HG02678 (cell line): ENCODE measurements around the gene CFAP65.

Source experiments
- ATAC-seq: cut with Tn5 transposase; IDR thresholded peaks from one replicate; pipeline ENCODE4 v1.9.1; 2021; ENCODE audit warnings: mild to moderate bottlenecking, moderate library complexity; ENCODE audit not compliant: unreplicated experiment

The CFAP65 gene

DNA sequence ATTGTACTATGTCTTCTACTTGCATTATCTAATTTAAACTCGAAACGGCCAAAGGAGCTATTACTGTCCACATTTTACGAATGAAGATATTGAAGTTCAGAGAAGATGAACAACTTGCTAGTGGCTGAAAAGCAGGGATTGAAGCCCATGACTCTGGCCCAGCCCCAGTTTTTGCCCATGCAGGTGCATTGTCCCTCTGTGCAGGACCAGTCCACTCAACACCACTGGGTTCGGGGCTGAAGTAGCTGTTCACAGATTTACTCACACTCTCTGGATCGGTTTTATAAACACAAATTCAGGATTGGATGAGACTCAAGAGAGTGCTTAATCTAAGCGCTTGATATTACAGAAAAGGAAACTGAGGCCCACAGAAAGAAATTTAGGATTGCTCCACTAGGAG is 20.8 kb upstream of the CFAP65 start:
- ATAC-seq = no peak

GRCh38 chr2:219060821-219061791 is 19.8 kb upstream of the CFAP65 start, which contains the start of gene IHH:
Gene IHH, minus strand, starts transcription at chr2:219060921. Its CDS starts 454 bp downstream, at chr2:219060467.
- ATAC-seq = no peak

DNA sequence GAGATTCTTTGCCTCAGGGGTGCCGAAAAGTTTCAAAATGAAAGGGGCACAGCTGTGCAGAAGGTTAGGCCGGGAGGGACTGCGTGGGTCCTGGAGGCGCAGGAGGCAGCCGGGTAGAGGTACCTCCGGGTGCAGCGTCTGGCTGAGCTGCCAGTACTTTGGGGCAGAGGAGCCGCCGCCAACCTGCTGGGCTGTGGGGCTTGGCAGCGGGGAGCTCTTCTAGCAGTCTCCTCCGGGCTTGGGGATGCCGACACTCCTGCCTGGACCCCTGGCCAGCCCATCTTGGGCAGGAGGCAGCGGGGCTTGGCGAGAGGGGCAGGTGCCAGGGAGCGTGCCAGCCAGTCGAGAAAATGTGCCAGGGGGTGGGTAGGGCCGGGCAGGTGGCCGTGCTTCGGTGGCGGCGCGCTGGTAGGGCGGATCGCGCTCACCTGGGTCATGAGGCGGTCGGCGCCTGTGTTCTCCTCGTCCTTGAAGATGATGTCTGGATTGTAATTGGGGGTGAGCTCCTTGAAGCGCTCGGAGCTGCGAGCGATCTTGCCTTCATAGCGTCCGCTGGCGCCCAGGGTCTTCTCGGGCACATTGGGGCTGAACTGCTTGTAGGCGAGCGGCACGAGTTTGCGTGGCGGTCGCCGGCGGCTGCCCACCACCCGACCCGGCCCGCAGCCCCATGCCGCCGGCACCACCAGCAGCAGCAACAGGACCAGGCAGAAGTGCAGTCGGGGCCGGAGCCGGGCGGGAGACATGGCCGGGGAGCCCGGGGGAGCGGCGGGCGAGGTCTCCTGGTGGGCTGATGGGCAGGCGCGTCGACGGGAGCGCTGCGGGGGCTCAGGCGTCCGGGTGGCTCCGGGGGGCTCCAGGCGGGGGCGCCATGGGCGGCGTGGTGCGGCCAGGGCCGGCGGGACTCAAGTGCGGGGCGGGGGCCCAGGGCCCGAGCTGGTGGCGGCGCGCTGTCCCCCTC is 18.7 kb upstream of the CFAP65 start:
- ATAC-seq = no peak

DNA sequence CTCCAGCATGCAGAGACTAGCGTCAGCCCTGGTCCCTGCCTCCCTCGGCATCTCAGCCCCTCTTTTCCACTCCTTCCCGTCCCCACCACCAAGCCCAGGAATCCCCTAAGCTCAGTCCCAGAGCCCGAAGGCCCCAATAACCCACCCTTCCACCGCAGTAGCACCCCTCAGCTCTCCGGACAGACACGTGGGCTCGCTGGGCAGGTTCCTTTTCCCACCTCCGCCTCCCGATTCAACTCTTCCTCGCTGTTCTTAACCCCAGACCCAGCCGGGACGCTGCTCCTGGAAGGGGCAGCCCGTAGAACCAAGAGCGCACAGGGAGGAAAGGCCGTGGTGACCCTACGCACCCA is 18.0 kb upstream of the CFAP65 start:
- ATAC-seq = no peak

DNA sequence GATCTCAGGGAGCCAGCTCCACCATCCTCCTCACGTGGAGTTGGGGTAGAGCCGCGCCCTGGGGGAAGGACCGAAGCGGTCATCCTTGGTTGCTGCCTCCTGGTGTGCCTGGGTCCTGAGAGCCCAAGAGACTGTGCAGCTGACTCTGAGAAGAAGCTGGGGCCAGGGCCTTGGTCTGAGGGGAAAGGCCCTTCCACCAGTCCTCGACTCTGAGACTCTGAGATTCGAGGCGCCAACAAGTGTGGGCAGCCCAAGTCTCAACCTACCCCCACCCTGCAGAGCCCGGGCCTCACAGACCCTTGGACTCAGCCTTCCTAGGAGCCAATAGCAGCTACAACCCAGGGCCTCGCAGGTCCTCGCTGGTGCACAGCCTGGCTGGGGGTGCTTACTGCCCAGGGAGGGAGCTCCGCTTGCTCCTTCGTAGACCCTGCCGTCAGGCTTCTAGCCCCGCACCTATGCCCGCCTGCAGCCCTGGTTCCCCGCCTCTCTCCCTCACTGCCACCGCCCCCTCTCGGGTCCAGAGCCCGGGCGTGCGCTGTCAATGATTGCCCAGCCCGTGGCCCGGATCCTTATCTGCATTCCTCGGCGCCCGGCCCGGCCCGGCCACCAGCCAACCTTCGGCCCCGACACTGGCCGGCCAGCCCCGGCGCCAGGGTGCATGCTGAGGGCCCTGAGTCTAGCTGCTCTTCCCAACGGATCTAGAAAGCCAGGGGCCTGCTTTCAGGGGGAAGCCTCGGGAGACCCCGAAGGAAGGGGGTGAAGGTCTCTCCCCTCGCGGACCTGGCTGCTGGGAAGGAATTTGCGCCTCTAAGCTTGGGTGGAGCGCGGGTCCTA is 17.4 kb upstream of the CFAP65 start:
- ATAC-seq = no peak

DNA sequence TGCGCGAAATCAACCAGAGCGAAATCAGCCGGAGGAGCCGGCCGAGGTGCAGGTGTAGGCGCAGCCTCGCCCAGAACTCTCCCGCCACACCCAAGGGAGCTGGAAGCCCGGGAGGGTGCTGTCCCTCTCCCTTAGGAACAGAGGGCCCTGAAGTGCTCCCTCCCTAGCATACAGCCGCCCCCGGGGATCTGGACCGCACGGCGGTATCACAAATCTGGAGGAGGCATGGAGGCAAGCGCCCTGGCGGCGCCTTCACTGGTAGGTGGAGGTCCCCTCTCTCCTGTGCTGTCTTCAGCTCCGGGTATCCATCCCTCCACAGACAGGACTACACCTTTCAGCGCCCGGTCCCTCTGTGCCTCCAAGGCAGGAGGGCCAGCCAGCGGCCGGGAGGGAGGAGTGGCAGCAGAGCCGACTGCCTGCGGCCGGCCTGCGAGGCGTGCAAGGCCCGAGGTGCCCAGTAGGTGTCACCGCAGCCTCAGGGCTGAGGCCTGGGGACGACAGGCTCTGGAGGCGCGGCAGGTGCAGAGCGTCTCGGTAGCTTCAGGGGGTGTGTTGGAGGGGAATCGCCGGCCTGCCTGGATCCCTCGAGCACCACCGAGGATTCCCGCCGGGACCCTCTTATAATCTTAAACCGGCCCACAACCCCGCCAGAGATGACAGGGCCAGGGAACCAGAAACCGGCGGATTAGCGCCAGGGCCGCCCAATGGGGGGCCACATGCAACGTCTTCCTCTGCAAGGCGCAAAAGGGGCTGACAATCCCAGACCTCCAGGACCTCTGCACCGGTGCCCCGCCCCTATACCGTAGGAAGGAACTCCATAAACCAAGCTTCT is 16.6 kb upstream of the CFAP65 start:
- peak; percentile 89 for ATAC-seq

DNA sequence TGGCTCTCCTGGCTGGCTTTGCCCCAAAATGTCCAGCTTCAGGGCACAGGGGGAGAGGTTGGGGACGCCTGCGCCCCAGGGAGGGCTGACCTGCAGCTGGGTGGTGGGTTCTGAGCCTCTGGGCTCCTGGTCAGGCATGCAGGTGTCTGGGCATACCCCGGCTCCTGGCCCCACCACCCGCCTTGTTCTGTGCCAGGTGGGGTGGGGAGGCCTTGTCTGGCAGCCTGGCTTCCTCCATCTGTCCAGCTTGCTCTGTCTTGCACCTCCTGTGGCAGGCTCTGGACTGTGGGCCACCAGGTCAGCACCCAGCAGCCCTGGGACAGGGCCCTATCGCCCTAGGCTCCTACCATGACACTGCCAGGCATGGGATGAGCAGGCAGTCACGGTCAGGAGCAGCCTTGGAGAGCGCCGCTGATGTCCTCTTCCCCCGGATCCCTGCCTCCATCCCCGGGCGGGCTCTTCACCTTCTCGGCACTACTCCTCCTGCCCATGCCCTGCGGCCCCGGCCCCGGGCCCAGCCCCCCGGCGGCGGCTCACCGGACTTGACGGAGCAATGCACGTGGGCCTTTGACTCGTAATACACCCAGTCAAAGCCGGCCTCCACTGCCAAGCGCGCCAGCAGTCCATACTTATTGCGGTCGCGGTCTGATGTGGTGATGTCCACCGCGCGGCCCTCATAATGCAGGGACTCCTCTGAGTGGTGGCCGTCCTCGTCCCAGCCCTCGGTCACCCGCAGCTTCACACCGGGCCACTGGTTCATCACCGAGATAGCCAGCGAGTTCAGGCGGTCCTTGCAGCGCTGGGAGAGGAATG is 15.8 kb upstream of the CFAP65 start:
- ATAC-seq = no peak

DNA sequence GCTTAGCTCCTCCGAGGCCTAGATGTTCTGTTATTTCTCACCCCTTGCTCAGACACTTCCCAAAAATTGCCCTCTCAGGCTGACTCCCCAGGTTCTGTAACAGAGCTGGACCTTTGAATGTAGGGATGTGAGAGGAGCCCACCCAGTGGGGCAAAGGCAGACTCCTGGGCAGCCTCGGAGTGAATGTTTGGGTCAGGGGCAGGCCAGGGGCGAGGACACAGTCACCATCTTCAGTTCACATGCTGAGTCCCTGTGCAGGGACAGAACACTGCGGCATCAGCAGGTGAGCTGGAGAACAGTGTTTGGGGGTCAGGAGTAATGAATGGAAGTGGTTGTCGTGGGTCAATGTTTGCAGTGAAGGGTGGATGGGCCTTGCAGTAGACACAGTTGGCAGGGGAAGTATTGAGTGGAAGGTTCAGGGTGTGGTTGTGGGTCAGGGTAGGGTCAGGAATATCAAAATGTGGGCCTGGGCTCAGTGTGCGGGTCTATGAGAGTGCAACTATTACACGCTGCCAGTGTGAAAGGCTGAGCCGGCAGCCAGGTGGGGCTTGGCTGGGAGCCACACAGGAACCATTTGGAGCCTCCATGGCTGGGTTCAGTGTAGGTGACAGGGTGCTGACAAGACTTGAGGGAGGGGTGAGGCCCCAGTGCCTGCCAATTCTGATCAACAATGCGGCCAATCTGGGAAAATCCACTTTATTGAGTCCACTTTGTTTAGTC is 15.0 kb upstream of the CFAP65 start:
- no peak for ATAC-seq

DNA sequence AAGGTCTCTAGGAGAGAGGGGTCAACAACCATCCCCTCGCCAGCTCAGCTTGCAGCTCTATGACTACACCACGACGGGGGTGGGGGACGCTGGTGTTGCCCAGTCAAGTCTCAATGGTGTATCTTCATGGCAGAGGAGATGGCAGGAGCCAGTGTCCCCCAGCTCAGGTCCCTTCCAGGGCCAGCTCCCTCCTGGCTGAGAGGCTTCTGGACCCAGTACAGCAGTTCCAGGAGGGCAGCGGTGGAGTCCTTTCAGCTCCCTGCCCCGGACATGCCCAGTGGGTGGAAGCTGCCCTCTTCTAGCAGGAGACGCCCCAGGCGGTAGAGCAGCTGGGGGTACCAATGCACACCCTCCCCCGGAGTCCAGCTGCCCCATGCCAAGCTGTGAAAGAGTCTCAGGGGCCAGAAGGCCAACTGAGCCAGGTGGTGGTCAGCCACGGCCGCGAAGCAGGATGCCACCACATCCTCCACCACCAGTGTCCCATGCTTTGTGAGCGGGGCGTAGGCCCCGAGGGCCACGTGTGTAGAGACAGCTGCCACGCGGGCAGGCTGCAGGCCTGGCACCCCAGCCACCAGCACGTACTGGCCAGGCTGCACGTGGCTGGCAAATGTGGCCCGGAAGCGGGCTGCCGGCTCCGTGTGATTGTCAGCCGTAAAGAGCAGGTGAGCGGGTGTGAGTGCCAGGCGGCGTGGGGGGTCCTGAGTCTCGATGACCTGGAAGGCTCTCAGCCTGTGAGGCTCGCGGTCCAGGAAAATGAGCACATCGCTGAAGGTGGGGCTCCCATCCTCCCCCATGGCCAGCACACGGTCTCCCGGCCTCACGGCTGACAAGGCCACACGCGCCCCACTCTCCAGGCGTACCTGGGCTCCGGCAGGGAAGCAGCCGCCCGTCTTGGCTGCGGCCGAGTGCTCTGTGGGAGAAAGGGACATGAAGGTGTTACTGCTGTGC is 13.9 kb upstream of the CFAP65 start:
- ATAC-seq = no peak

- ATAC-seq = no peak
Measured at GRCh38 chr2:219049282-219049681, 8.0 kb upstream of the CFAP65 start.

DNA sequence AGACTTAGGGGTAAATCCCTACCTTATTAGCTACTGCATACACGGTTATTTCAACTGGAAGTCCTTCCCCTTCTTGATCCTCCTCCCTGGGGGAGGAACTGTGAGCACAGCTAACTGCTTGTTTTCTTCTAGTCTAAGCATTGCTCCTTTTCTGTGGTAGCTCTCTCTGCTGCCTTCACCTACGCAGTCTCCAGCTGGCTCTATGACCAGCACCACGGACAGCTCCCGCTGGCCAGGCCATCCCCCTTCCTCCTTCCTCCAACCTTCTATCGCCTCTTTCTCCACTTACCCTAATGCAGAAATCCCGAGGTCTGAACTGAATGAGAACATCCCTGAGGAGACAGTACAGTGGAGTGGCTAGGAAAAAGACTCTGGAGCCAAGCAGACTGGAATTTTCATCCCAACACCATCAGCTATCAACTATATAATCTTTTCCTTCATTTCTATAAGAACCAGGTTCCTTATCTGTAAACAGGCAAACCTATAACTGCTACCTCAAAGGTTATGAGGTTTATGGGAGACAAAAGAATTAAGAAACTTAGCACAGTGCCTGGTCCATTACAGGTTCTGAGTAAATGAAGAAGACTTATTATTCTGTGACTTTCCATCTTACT is 4.7 kb upstream of the CFAP65 start:
- ATAC-seq = no peak

DNA sequence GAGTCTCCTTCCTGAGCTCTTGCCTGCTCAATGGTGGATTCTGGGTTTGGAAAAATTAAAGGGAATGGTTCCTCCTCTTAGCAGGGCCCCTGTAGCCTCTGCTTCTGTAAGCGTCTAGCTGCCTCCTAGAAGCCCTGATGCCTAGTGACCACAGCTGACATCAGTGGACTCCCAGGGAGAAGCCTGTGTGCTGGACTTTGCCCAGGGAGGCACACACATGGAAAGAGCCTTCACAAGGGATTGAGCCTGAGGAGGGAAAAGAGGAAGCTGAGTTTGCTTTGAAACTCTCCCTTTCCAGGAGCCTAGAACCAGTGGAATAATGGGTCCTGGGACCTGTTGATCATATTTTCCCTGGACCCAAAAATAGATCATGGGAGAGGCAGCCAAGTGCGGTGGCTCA is 1.4 kb upstream of the CFAP65 start:
- ATAC-seq = no peak

GRCh38 chr2:219042157-219042556 is 841 bp upstream of the CFAP65 start:
- no peak for ATAC-seq

GRCh38 chr2:219038600-219038999 is 2.7 kb downstream of the CFAP65 start:
- no peak for ATAC-seq

DNA sequence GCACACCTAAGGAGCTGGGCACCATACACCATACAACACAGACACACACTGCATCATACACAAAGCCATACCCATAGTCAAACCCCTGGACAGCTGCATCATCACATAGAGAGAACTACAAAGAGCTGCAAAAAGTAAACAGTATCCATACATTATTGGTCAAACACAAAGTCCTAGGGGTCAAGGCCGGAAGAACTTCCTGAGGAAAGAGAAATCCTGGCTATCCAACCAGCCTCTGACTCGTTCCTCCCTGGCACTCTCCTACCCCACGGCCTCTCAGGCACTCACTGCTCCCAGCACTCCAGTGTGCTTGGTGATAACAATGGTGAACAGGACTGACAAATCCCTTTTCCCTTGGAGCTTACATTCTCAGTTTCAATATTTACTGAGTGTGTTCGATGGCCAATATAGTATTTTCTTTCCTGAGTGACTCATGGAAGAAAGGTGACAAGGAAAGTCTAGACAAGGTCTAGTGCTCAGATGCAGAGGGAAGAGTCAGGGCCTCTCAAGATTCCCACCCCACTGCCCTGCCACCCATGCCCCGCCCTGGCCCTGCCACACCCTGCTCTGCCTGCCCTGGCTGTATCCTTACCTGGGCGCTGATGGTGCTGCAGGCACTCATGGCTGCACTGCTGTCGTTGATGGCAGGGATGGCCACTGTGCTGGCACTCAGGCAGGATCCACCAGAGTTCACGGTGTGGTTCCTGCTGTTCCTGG is 3.4 kb downstream of the CFAP65 start:
- ATAC-seq = no peak

GRCh38 chr2:219035942-219036341 is 5.4 kb downstream of the CFAP65 start:
- no peak for ATAC-seq
